Ramos (cell line): ENCODE results near the gene ATG101.

Experiments used
- in situ Hi-C: fragments of 300-500 bp; cut with MboI; formaldehyde crosslinking; loops from one replicate; pipeline ENCODE4 v1.14.3; 2022; ENCODE audit warnings: low sequenced_read_pairs; ENCODE audit not compliant: unreplicated experiment

The ATG101 gene

DNA sequence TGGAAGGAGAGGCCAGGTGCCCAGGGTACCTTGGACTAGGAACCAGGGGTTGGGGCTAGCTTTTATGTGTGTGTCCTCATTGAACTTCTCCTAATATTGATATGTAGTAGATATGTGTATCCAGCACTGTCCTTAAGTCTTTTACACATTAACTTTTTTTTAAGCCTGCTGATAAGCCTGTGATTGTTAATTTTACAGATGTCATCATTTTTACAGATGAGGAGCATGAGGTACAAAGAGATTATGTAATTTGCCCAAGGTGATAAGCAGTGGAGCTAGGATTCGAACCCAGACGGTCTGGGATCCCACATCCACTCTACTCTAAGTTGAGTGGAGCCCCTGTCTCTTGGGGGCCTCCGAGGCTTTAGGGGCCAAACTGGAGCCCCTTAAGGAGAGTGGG is 28.7 kb upstream of the ATG101 start:
- in situ Hi-C loops = no loop called here

DNA sequence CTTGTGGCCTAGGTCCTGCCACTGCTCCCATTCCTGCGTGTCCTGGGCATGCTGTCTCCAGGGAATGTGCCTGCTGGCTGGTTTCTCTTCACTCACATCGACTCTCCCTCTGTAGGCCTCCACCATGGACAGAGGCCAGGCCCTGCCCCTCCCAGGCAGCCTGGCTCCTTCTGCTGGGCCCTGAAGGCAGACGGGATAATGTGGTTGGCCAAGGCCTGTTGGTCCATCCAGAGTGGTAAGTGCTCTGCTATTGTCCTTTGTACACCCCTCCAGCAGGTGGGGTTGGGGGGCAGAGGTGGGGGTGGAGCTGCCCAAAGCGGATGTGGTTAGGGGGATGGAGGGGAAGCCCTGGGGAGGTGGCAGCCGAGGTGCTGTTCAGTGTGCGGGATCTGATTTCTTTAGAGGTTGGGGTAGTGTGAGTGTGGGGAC is 28.1 kb upstream of the ATG101 start:
- in situ Hi-C loops = no loop called here

DNA sequence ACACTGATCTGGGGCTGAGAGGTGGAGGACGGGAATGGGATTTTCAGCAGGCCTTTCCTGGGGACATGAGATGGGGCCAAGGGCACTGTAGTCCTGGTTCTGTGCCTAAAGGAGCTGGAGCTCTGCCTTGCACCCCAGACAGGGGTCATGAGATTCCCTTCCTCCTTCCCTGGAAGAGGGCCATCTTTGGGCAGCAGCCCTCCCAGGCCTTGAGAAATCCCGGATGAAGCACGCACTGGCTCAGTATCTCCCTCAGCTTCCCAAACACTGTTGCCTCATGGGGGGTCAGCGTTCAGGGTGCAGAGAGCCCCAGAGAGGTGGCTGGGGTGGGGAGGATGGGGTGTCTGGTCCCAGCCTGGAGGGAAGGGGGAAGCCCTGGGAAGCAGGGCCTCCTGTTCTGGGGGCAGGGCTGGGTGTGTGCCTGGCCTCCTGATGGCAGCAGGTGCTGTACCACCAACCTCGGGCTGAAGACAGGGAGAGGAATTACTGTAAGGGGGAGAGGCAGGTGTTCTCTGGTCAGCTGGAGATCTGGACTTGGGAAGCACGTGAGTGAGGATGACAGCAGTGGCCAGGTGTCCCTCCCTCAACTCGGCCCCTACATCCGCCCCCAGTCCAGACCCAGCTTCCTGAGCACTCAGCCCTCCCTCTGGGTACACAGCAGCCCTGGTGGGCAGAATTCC is 26.9 kb upstream of the ATG101 start:
- in situ Hi-C loops = no loop called here

DNA sequence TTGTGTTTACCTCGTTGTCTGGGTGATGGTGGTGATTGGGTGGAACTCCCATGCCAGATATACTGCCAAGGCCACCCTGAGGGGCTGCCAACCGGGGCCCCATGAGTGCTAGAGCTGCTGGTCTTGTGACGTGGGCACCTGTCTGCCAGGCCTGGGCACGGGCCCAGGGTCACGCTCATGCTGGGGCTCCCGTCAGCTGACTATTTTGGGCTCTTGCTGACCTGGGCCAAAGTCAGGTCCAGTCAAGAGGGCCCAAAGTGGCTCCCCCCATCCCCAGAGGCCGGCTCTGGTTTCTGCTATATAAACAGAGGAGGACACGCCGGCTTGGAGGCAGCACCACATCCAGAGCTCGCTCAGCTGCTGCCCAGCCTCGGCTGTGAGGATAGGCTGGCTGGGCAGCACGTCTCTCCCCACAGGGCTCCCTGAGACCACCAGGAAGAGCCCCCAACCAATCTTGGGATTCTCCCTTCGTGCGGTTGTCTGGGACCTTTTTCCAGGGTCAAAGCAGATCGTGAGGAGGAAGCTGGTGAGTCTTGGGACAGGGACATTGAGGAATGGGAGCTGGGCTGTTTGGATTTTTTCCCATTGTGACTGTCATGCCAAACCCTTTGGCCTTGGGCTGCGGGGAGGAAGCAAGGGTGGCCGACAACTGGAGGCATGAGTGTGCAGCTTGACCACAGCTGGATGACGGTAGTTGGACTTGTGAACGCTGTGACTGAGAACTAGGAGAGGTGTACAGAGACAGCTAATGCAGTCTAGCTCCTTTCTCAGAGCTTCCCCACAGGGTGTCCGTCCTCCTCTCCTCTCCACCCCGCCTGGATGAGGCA is 26.2 kb upstream of the ATG101 start:
- in situ Hi-C loops = no loop called here

DNA sequence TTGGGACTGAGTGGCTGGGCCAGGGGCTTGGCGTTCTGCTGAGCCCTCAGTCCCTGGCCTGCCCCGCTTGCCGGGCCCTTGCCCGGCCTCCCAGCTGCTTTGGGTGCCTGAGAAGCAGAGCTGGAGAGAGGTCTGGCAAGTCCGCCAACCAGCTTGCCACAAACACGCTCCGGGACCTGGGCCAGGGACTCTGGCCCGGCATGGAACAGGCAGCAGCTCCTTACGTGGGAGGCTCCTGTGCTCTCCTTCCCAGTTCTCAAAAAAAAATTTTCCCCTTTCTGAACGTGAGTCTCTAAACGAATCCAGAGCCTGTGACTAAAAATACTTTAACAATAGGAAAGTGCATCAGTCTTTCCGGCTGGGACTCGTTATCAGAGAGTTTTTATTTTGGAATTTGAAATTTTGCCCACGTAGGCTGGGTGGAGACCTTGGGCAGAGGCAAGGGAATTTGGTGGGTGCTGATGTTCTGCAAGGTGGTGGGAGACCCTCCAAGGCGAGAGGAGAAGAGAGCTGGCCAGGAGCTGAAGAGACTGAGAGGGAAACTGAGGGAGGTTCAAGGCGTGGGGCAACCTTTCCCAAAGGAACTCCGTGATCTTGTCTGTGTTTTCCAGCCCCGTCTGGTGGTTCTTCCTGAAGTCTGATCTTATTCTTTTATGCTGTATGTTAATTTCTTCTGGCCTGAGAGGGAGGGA is 25.3 kb upstream of the ATG101 start:
- in situ Hi-C loops = no loop called here

DNA sequence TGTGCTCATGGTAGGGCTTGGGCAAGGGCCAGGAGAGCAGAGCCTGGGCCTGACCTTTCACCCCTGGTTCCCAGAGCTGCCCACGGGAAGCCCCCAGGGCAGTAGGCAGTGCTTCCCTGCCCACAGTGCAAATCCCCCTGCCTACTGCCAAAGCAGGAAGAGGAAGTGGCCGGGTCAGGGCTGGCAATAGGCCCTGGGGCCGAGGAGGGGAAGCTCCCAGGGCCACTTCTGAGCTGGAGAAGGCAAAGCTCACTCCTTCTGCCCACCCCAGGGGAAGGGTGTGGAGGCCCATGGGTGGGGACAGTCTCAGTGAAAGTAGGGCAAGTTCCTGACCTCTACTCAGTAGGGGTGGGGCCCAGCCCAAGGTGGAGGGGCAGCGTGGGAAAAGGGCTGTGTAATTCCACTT is 24.0 kb upstream of the ATG101 start:
- in situ Hi-C loops = no loop called here

DNA sequence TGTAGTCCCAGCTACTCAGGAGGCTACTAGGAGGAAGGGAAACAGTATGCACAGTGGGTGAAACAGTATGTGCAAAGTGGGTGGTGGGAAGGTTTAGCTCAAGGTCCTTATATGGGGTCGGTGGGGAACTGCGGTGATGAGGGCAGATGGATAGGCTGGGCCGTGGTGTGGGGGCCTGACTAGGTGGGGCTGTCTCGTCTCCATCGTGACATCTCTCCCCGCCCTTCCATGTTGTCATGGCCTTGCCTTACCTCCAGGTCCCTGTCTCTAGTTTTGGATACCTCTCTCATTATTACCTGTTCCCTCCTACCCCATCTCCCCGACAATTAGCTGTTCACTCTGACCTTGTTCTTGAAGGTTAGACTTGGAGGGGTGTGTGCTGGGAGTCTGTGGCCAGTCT is 22.9 kb upstream of the ATG101 start:
- in situ Hi-C loops = no loop called here

DNA sequence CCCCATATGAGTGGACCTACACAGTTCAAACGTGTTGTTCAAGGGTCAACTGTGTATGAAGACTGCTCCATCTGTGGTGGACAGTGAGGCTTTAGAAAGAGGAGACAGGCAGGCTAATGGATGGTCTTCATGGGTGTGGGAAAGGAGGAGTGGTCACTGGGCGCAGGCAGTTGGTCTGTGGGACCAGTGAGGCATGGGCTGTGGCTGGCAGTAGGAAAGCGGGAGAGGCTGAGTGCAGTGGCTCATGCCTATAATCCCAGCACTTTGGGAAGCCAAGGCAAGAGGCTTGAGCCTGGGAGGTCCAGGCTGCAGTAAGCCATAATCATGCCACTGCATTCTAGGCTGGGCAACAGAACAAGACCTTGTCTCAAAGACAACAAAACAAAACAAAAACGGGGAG is 20.5 kb upstream of the ATG101 start:
- in situ Hi-C loops = no loop called here

DNA sequence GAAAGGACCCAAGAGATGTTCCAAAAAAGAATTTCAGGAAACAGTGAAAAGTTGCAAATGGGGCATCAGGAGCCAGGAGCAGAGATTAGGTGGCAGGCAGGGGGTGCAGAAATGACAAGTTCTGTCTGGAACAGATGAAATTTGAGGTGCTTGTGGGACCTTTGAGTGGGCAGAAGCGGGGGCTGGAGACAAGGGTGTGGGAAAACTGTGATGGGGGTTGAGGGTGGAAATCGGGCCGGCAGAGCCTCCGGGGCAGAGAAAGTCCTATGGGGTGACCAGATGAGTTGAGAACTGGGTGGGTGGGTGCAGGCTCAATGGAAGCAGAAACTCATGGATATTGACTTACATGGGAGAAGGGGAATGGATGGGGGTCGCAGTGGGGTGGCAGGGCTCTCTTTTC is 20.1 kb upstream of the ATG101 start:
- in situ Hi-C loops = no loop called here

DNA sequence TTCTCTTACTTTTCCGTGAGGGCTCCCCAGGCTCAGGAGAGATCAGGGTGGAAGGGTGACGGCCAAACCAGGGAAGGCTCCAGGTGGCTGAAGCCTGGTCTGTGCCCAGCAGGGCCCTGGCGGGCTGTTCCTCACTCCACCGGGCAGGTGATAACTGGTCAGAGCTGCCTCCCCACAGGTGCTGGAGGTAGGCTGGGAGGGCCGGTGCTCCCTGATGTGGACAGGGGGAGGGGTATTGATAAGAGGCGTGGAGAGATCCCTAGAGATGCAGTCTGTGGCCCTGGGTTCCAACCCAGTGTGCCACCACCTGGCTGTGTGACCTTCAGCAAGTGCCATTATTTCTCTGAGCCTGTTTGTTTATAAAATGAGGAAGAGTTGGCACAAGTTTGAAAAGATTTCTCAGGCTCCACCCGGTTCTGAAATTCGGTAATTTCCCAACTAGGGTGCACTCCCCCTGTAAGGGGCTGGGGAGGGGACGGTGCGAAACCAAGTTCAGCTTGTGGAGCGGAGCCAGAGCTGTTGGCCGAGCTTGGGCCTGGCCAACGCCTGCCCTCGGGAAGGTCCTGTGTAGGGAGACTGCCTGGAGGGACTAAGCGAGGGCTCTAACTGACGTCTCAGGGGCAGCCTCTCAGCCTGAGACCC is 19.5 kb upstream of the ATG101 start:
- in situ Hi-C loops = no loop called here

DNA sequence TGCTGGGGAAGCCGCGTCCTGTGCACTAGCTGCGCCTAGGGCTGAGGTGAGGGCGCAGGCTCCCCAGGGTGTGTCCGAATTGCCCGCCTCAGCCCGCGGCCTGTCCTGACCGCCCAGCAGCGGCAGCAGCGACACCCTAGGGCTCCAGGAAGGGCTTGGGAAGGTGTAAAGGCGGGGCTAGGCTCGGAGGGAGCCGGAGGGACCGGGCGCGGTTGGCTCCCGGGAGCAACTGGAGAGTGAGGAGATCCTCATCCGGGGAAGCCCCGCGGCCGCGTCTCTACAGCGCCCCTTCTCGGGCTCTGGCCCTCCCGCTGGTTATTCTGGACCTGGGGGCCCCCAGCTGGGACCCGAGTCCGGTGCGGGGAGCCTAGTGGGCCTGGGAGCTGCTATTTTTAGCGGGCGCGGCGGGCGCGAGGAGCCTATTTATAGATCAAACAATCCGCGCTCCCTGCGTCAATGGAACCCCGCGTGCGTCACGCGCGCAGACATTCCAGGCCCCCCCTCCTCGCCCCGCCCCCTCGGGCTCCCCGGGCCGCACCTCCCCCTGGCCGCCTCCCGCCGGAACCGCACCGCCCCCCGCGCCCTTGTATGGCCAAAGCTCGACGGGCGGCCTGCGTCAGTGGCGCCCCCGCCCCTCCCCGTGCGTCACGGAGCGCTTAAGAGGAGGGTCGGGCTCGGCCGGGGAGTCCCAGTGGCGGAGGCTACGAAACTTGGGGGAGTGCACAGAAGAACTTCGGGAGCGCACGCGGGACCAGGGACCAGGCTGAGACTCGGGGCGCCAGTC is 18.8 kb upstream of the ATG101 start, which contains the start of gene NR4A1:
Gene NR4A1 (plus strand): TSS at position 685 of the 784 bp plus-strand sequence. CDS start 2,887 bp downstream, outside the sequence.
- in situ Hi-C loops = no loop called here

DNA sequence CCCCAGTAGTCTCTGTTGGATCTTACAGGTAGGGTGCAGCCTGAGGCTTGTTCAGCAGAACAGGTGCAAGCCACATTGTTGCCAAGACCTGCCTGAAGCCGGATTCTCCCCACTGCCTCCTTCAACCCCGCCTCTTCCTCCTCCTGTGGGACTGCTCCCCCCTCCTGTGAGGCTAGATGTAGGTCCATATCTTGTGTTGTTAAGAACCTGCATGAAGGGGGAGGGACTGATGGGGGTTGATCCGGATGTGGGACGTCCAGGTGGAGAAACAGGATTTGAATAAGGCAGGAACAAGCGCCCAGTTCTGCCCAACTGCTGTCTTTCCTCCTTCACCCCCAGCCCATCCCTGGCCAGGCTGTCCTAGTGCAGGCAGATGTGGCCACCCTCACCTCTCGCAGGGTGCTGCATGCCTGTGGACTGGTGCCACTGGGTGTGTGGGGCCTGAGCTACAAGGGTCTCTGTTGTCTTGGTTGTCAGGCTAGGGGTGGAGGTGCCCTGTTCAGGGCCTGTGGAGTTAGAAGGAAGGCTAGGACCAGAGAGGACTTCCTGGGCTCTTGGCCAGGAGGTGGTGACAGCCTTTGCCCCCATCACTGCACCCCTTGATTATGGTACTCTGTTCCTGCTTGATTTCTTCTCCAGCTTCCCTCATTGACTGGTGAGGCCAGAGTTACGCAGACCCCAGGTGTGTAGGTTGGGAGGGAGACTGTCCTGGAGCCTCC is 17.2 kb upstream of the ATG101 start:
- in situ Hi-C loops = no loop called here

DNA sequence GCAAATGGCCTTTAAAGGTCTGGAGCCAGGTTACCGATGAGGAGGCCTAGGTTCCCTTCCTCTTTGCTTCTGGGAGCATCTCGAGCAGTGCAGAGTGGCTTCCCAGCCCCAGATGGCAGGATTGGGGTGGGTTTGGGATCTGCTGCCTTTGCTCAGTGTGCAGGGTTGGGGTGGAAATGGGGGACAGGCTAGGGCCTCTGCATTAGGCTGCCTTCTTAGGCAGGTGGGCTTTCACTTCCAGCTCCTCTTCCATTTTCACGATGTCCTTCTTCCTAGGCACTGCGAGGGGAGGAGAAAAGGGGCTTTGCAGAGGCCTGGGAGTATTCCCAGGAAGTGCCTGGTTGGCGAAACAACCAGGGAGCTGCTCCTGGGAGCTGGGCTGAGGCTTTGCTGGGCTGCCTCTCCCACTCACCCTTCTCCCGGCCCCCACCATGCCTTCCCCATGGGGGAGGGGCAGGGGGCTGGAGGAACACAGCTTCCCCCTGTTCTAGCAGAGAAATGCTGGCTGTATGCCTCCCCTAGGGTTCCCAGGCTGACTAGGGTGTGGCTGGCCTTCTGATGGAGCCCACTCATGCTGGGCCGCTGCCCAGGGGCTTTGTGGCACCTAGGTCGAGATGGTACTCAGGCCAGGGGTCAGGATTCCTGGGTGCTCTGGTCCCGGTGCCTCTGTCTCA is 16.1 kb upstream of the ATG101 start:
- in situ Hi-C loops = no loop called here

DNA sequence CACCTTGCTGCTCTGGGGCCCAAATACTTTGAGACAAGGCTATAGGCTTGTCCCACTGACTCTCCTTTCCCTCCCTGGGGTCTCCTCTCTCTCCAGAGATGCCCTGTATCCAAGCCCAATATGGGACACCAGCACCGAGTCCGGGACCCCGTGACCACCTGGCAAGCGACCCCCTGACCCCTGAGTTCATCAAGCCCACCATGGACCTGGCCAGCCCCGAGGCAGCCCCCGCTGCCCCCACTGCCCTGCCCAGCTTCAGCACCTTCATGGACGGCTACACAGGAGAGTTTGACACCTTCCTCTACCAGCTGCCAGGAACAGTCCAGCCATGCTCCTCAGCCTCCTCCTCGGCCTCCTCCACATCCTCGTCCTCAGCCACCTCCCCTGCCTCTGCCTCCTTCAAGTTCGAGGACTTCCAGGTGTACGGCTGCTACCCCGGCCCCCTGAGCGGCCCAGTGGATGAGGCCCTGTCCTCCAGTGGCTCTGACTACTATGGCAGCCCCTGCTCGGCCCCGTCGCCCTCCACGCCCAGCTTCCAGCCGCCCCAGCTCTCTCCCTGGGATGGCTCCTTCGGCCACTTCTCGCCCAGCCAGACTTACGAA is 15.4 kb upstream of the ATG101 start:
- in situ Hi-C loops = no loop called here

DNA sequence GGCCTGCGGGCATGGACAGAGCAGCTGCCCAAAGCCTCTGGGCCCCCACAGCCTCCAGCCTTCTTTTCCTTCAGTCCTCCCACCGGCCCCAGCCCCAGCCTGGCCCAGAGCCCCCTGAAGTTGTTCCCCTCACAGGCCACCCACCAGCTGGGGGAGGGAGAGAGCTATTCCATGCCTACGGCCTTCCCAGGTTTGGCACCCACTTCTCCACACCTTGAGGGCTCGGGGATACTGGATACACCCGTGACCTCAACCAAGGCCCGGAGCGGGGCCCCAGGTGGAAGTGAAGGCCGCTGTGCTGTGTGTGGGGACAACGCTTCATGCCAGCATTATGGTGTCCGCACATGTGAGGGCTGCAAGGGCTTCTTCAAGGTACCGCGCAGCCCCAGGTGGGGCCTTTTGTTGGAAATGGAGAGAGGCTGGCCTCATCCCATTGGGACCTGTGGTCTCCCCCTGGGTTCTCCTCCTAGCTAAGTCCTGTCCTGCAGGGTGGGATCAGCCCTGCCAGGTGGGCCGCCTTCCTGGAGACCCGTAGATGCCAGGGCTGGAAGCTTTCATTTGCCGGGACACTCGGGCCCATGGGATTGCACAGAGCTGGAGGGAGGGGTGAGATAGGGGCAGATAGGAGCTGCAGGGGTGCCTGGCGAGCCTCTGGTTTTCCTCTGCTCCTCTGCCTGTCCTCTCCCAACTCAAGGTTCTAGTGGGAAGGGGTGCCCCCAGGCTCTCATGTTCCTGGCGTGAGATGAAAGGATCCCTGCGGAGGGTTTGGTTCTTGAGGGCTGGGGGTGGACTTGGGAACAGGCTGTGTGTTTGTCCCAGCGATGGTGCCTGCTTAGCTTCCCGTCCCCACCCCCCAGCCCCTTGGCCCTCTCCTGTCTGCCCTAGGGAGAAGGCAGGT is 14.7 kb upstream of the ATG101 start:
- in situ Hi-C loops = no loop called here

DNA sequence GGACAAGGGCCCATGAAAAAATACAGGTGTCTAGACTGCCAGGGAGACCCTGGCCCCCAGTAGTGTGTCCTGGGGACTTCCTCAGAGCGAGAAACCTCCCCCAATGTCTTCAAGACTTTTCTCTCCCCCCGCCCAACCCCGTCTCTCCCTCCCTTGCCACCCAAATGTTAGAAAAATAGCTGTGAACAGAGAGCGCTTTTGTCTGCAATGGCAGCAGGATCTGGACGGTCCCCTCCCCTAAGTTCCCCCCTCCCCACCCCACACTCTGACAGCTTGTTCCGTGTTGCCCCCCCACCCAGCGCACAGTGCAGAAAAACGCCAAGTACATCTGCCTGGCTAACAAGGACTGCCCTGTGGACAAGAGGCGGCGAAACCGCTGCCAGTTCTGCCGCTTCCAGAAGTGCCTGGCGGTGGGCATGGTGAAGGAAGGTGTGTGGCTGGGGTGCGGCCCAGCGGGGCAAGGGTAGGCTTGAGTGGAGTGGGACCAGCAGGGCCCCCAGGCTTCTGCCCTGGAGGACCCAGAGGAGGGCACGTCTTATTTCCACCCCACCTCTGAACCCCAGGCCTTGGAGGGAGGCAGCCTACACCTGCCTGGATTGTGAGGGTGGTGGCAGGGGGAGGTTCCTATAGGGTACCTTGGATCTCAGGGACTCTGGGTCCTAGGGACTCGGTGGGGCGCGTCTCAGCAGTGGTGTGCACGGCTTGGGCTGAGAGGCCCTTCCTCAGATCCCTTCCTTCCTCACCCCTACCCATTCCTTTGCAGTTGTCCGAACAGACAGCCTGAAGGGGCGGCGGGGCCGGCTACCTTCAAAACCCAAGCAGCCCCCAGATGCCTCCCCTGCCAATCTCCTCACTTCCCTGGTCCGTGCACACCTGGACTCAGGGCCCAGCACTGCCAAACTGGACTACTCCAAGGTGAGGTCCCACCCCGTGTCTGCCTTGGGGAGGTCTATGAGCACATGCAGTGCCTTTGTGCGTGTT is 13.8 kb upstream of the ATG101 start:
- in situ Hi-C loops = no loop called here
